Measurements from ENCODE around the gene TMEM167B.

The TMEM167B gene

GRCh38 chr1:109111386-109112055 lies 21.0 kb downstream of the TMEM167B start:
- DNase-seq (ENCODE audit: low spot score): no peak
- Histone ChIP-seq H3K18ac (ENCODE audit: low read length) (no peak overlapping the region), H4K8ac (ENCODE audit: low read depth, low read length) (no peak overlapping the region), H3K79me1 (ENCODE audit: low read depth, low read length) (no peaks in the 10 kb centered on the region), H2BK5ac (ENCODE audit: low read length) (no peak overlapping the region), H4K91ac (ENCODE audit: low read depth, low read length, poor library complexity) (no peak overlapping the region), H3K36me3 (replicated peaks in 1 of 2; ENCODE audit: control insufficient read depth in 2 of 2, insufficient read depth in 2 of 2, low read length in 2 of 2) (no peaks in the 10 kb centered on the region), H2BK120ac (ENCODE audit: low read depth, low read length) (no peak overlapping the region), H3K23ac (ENCODE audit: low read depth, low read length, poor library complexity) (no peak overlapping the region), H3K14ac (ENCODE audit: low read length) (no peak overlapping the region), H3K4ac (ENCODE audit: low read length) (no peak overlapping the region), H3K4me3 (ENCODE audit: low read length in 2 of 2) (no peak overlapping the region), H3K4me2 (ENCODE audit: insufficient read depth, low read length, poor library complexity, severe bottlenecking) (no peak overlapping the region), H2BK12ac (ENCODE audit: low read length) (no peak overlapping the region), H2BK15ac (ENCODE audit: low read length) (no peak overlapping the region), H3K4me1 (ENCODE audit: control insufficient read depth in 2 of 2, insufficient read depth in 1 of 2, low read depth in 1 of 2, low read length in 2 of 2) (peaks cover 6 to 19% of the 10 kb centered on the region in 2 donors), H3K9me3 (replicated peaks in 1 of 2; ENCODE audit: control insufficient read depth in 2 of 2, insufficient read depth in 1 of 2, low read depth in 1 of 2, low read length in 2 of 2) (no peaks in the 10 kb centered on the region), H3K9ac (ENCODE audit: low read depth, low read length, poor library complexity) (no peak overlapping the region), H3K27me3 (ENCODE audit: control insufficient read depth in 3 of 3, insufficient read depth in 3 of 3, low read depth in 1 of 3, low read length in 3 of 3) (peaks cover 2 to 32% (median 26%) of the 10 kb centered on the region in 3 experiments), H2AK5ac (ENCODE audit: low read depth, low read length) (no peak overlapping the region), H3K27ac (replicated peaks; ENCODE audit: low read length) (no peak overlapping the region), H2AFZ (ENCODE audit: low read length) (no peak overlapping the region)
- WGBS, 2 donors (ENCODE audit: extremely low coverage in 2 of 2, insufficient read length in 2 of 2, insufficient replicate concordance in 1 of 2): no CpG with 5 or more reads among the region's 5 CpGs

GRCh38 chr1:109112056-109112651 lies 21.6 kb downstream of the TMEM167B start:
- no peak for DNase-seq (ENCODE audit: low spot score)
- Histone ChIP-seq H2BK120ac (ENCODE audit: low read depth, low read length) (no peak overlapping the region), H3K18ac (ENCODE audit: low read length) (no peak overlapping the region), H2BK15ac (ENCODE audit: low read length) (no peak overlapping the region), H3K9me3 (replicated peaks in 1 of 2; ENCODE audit: control insufficient read depth in 2 of 2, insufficient read depth in 1 of 2, low read depth in 1 of 2, low read length in 2 of 2) (no peaks in the 10 kb centered on the region), H2BK5ac (ENCODE audit: low read length) (no peak overlapping the region), H4K8ac (ENCODE audit: low read depth, low read length) (no peak overlapping the region), H3K14ac (ENCODE audit: low read length) (no peak overlapping the region), H3K23ac (ENCODE audit: low read depth, low read length, poor library complexity) (no peak overlapping the region), H3K4me1 (ENCODE audit: control insufficient read depth in 2 of 2, insufficient read depth in 1 of 2, low read depth in 1 of 2, low read length in 2 of 2) (peaks cover 6 to 19% of the 10 kb centered on the region in 2 donors), H3K27me3 (ENCODE audit: control insufficient read depth in 3 of 3, insufficient read depth in 3 of 3, low read depth in 1 of 3, low read length in 3 of 3) (peaks cover 2 to 36% (median 26%) of the 10 kb centered on the region in 3 experiments), H3K9ac (ENCODE audit: low read depth, low read length, poor library complexity) (no peak overlapping the region), H3K4me3 (ENCODE audit: low read length in 2 of 2) (peak overlapping the region in 1 of 2 donors; percentile 38), H2AK5ac (ENCODE audit: low read depth, low read length) (no peak overlapping the region), H4K91ac (ENCODE audit: low read depth, low read length, poor library complexity) (no peak overlapping the region), H3K36me3 (replicated peaks in 1 of 2; ENCODE audit: control insufficient read depth in 2 of 2, insufficient read depth in 2 of 2, low read length in 2 of 2) (no peaks in the 10 kb centered on the region), H3K79me1 (ENCODE audit: low read depth, low read length) (no peaks in the 10 kb centered on the region), H3K4me2 (ENCODE audit: insufficient read depth, low read length, poor library complexity, severe bottlenecking) (no peak overlapping the region), H3K27ac (replicated peaks; ENCODE audit: low read length) (no peak overlapping the region), H2BK12ac (ENCODE audit: low read length) (no peak overlapping the region), H2AFZ (ENCODE audit: low read length) (peak overlapping the region; percentile 87), H3K4ac (ENCODE audit: low read length) (no peak overlapping the region)
- no CpG with 5 or more reads among the region's 10 CpGs for WGBS, 2 donors (ENCODE audit: extremely low coverage in 2 of 2, insufficient read length in 2 of 2, insufficient replicate concordance in 1 of 2)

GRCh38 chr1:109112652-109113285 lies 22.2 kb downstream of the TMEM167B start:
- H2AK5ac ChIP-seq (ENCODE audit: low read depth, low read length): no peak overlapping the region
- H3K9me3 ChIP-seq (replicated peaks in 1 of 2; ENCODE audit: control insufficient read depth in 2 of 2, insufficient read depth in 1 of 2, low read depth in 1 of 2, low read length in 2 of 2): no peaks in the 10 kb centered on the region
- no peaks in the 10 kb centered on the region for H3K79me1 ChIP-seq (ENCODE audit: low read depth, low read length)
- H3K27ac ChIP-seq (replicated peaks; ENCODE audit: low read length): no peak overlapping the region
- H2BK15ac ChIP-seq (ENCODE audit: low read length): no peak overlapping the region
- peak overlapping the region in 1 of 2 donors; percentile 38 for H3K4me3 ChIP-seq (ENCODE audit: low read length in 2 of 2)
- H3K36me3 ChIP-seq (replicated peaks in 1 of 2; ENCODE audit: control insufficient read depth in 2 of 2, insufficient read depth in 2 of 2, low read length in 2 of 2): no peaks in the 10 kb centered on the region
- DNase-seq (ENCODE audit: low spot score): peak; percentile 96
- no peak overlapping the region for H3K4ac ChIP-seq (ENCODE audit: low read length)
- H3K4me1 ChIP-seq (ENCODE audit: control insufficient read depth in 2 of 2, insufficient read depth in 1 of 2, low read depth in 1 of 2, low read length in 2 of 2): peaks cover 6 to 19% of the 10 kb centered on the region in 2 donors
- no peak overlapping the region for H2BK120ac ChIP-seq (ENCODE audit: low read depth, low read length)
- H2BK12ac ChIP-seq (ENCODE audit: low read length): no peak overlapping the region
- H3K14ac ChIP-seq (ENCODE audit: low read length): no peak overlapping the region
- no peak overlapping the region for H2BK5ac ChIP-seq (ENCODE audit: low read length)
- H3K9ac ChIP-seq (ENCODE audit: low read depth, low read length, poor library complexity): no peak overlapping the region
- H3K27me3 ChIP-seq (ENCODE audit: control insufficient read depth in 3 of 3, insufficient read depth in 3 of 3, low read depth in 1 of 3, low read length in 3 of 3): peaks cover 2 to 37% (median 26%) of the 10 kb centered on the region in 3 experiments
- no peak overlapping the region for H3K23ac ChIP-seq (ENCODE audit: low read depth, low read length, poor library complexity)
- H4K91ac ChIP-seq (ENCODE audit: low read depth, low read length, poor library complexity): no peak overlapping the region
- no peak overlapping the region for H4K8ac ChIP-seq (ENCODE audit: low read depth, low read length)
- peak overlapping the region; percentile 88 for H3K4me2 ChIP-seq (ENCODE audit: insufficient read depth, low read length, poor library complexity, severe bottlenecking)
- WGBS, 2 donors (ENCODE audit: extremely low coverage in 2 of 2, insufficient read length in 2 of 2, insufficient replicate concordance in 1 of 2): no CpG with 5 or more reads among the region's 31 CpGs
- H3K18ac ChIP-seq (ENCODE audit: low read length): no peak overlapping the region
- H2AFZ ChIP-seq (ENCODE audit: low read length): peak overlapping the region; percentile 87

Measured in neuronal stem cell (in vitro differentiated cells).